ENCODE data around the gene PHF2.

GRCh38 chr9:93622691-93623090, 46.3 kb downstream of the PHF2 start:
- TF ChIP-seq POLR2A (IDR thresholded peaks at IDR 0.05): no peak
- TF ChIP-seq CTCF (IDR thresholded peaks at IDR 0.05): no peak
- TF ChIP-seq POLR2AphosphoS5 (IDR thresholded peaks at IDR 0.05): no peak

Measured in suprapubic skin (tissue), 4 donors.